Brain microvascular endothelial cell (primary cell): ENCODE data around the gene ACSM2A.
"Not testable (repeated sequence)": the region's sequence is repeated elsewhere in the genome, so short reads cannot be mapped to it uniquely, and the experiment has no call there.

Experiments used
- DNase-seq: peaks from one replicate; pipeline ENCODE4 v3.0.0-alpha.2; 2020
- H3K27ac ChIP-seq: fragments of 250-450 bp; sonication (Bioruptor Pico); 2 replicates; pipeline ENCODE4 v1.5.1; 2020; ENCODE audit warnings: mild to moderate bottlenecking, moderate library complexity
- H3K27me3 ChIP-seq: fragments of 250-450 bp; sonication (Bioruptor Pico); replicated peaks from 2 replicates; pipeline ENCODE4 v1.5.1; 2020; ENCODE audit warnings: mild to moderate bottlenecking
- H3K36me3 ChIP-seq: fragments of 250-450 bp; sonication (Bioruptor Pico); replicated peaks from 2 replicates; pipeline ENCODE4 v1.5.1; 2020; ENCODE audit warnings: mild to moderate bottlenecking
- H3K4me3 ChIP-seq: 2 replicates; pipeline ENCODE4 v1.5.1; 2011; ENCODE audit warnings: low read depth, mild to moderate bottlenecking, control low read depth, low read length, moderate library complexity
- in situ Hi-C: cut with HindIII; loops from 2 replicates; pipeline ENCODE4 v1.10.0; 2017; ENCODE audit warnings: low sequenced_read_pairs, low pct_ligation_motif_present
- TF ChIP-seq, protein P1 (sequence below): IDR thresholded peaks from 2 replicates; pipeline ENCODE4 v1.5.1; 2011; ENCODE audit warnings: low read depth, mild to moderate bottlenecking, moderate library complexity, low read length, control low read depth, inconsistent platforms; ENCODE audit errors: missing control alignments

Gene ACSM2A

DNA sequence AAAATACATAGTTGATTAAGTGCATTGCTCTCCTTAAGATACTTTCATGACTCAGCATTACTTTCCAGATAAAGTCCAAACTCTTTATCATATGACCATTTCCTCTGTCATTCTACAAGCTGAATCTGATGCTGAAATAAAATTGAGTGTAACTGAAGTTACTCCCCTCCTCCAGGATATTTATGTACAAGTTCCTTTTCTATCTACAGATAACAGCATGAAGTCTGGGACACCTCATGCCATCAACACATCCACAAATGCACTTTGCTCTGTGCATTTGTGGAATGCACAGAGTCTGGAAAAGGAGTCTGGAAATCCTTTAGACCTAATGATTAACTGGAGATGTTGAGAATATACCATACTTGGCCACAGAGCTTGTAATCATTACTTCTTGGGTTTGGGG is 64.4 kb downstream of the ACSM2A start:
- DNase-seq: no peak
- H3K27me3 ChIP-seq: no peaks in the 10 kb centered on the region
- no peak overlapping the region for H3K27ac ChIP-seq
- TF ChIP-seq, protein P1, sequence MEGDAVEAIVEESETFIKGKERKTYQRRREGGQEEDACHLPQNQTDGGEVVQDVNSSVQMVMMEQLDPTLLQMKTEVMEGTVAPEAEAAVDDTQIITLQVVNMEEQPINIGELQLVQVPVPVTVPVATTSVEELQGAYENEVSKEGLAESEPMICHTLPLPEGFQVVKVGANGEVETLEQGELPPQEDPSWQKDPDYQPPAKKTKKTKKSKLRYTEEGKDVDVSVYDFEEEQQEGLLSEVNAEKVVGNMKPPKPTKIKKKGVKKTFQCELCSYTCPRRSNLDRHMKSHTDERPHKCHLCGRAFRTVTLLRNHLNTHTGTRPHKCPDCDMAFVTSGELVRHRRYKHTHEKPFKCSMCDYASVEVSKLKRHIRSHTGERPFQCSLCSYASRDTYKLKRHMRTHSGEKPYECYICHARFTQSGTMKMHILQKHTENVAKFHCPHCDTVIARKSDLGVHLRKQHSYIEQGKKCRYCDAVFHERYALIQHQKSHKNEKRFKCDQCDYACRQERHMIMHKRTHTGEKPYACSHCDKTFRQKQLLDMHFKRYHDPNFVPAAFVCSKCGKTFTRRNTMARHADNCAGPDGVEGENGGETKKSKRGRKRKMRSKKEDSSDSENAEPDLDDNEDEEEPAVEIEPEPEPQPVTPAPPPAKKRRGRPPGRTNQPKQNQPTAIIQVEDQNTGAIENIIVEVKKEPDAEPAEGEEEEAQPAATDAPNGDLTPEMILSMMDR: no peak
- H3K36me3 ChIP-seq: no peaks in the 10 kb centered on the region
- in situ Hi-C loops: no loop called here
- no peak overlapping the region for H3K4me3 ChIP-seq

DNA sequence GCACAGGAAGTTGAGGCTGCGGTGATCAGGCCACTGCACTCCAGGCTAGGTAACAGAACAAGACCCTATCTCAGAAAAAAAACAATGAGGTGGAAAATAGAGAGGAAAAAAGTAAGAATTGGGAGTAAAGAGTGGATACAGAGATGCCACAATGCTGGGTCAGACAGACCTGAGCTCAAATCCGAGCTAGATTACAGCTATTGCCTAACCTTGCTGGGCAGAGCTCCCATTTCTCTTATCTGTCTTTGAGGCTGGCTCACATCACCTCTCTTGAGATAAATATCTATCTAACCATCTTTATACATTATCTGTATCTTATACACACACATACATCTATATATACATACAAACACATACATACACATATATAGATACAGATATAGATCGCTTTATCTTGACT is 65.8 kb downstream of the ACSM2A start:
- no peak for DNase-seq
- Histone ChIP-seq H3K36me3 (no peaks in the 10 kb centered on the region), H3K4me3 (no peak overlapping the region), H3K27ac (no peak overlapping the region), H3K27me3 (no peaks in the 10 kb centered on the region)
- TF ChIP-seq, protein P1: no peak
- in situ Hi-C loops: no loop called here

DNA sequence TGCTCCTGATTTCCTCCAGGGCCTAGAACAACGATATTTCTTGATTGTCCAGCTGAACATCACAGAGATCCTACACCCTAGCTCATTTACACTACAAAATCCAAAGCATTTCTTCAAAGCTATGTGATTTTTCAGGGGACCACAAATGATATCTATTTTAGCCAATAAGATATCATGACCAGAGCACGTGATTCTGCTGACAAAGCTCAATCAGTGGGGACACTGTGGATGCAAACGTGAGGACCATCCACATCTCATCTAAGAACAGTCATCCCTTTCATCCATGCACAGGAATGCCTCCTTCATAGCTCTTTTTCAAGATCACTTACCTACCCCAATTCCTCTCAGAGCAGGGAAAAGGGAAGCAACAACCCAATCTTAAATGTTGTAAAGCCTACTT is 67.9 kb downstream of the ACSM2A start:
- no peak for DNase-seq
- H3K27ac ChIP-seq: no peak overlapping the region
- H3K27me3 ChIP-seq: no peaks in the 10 kb centered on the region
- H3K36me3 ChIP-seq: no peaks in the 10 kb centered on the region
- TF ChIP-seq, protein P1: no peak
- no peak overlapping the region for H3K4me3 ChIP-seq
- in situ Hi-C loops: no loop called here

DNA sequence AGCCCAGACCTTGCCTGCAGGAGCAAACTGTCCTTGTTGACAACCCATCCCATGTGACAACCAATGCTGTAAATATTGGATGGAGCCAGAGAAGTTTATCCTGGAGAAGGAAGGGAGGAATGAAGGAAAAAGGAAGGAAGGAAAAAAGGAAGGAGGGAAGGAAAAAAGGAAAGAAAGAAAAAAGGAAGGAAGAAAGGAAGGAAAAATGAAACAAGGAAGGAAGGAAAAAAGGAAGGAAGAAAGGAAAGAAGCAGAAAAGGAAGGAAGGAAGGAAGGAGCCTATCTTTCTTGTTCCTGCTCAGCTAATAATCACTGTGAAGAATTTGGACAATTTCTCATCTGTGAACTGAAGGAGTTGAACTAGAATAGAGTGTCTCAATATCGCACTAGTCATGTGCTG is 68.8 kb downstream of the ACSM2A start:
- Histone ChIP-seq H3K27me3 (no peaks in the 10 kb centered on the region), H3K27ac (no peak overlapping the region), H3K36me3 (no peaks in the 10 kb centered on the region), H3K4me3 (no peak overlapping the region)
- in situ Hi-C loops: no loop called here
- no peak for DNase-seq
- TF ChIP-seq, protein P1: no peak

DNA sequence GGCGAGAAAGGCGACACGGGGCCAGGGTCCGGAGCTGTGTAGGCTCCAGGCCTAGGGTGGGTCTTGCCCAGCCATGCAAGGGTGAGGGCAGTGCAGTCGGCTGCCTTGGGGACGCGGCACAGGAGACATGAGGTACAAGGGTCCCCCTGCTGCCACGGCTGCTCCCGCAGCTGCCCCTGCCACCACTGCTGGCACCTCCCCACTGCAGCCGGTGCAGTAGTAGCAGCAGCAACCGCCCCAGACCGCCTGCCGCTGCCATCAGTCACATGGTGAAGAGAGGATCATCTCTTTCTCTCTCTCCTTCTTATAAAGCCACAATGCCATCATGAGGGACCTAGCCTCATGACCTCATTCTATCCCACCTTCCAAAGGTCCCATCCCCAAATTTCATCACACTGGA is 80.5 kb downstream of the ACSM2A start:
- H3K27ac ChIP-seq: not testable (repeated sequence)

GRCh38 chr16:20532284-20532792 is 81.0 kb downstream of the ACSM2A start:
- H3K4me3 ChIP-seq, DNase-seq, H3K27me3 ChIP-seq, H3K27ac ChIP-seq, in situ Hi-C loops, H3K36me3 ChIP-seq: not testable (repeated sequence)

More for the DNA sequence above, 80.5 kb downstream of the ACSM2A start:
- H3K36me3 ChIP-seq, DNase-seq, H3K4me3 ChIP-seq, H3K27me3 ChIP-seq, in situ Hi-C loops: not testable (repeated sequence)

DNA sequence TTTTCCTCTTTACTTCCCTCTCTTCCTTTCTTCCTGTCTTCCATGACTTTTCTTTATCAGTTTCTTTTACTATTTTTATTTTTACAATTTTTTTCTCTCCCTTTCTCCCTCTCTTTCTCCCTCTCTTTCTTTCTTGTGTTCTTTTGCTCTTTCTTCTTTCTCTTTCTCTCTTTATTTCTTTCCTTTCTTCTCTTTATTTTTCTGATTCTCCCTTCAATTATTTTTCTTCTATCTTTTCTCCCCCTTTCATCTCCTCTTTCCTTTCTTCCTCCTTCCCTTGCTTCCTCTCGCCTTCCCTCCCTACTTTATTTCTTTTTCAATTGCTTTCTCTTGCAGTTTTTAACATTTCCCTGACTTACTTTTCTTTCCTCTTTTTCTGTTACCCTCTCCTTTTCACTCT is 85.3 kb downstream of the ACSM2A start:
- in situ Hi-C loops, H3K27me3 ChIP-seq, H3K27ac ChIP-seq, H3K36me3 ChIP-seq, H3K4me3 ChIP-seq, DNase-seq: not testable (repeated sequence)
